ENCODE results near the gene C19orf38.
A peak's percentile ranks its signal among the peaks of the same experiment; 100 is the strongest.

Gene C19orf38, protein sequence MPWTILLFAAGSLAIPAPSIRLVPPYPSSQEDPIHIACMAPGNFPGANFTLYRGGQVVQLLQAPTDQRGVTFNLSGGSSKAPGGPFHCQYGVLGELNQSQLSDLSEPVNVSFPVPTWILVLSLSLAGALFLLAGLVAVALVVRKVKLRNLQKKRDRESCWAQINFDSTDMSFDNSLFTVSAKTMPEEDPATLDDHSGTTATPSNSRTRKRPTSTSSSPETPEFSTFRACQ

DNA sequence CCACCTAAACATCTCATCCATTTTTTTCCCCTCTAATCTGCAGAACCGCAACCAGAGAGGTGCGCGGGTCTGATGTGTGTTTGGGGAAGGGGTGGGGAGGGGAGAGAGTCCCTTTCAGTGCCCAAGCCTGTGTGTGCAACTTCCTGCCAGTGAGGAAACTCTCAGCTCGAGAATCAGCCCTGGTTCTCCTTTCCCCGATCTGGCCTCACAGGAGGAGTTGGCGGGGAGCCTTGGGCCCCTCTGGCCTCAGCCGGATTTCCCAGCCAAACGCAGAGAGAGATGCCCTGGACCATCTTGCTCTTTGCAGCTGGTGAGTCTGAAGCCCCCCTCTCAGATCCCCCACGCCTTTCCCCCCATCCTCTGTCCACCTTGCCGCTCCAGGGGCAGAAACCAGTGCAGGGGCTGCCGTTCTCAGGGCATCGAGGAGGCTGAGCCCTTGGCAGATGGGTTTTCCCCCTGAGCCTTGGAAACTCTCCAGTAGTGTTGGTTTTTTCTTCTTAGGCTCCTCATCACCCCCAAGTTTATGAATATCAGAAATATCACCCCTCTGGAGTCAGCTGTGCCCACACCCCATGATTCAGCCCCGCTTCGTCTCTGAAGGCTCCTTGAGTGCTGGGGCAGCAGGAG is at the start of gene C19orf38:
TSS of gene C19orf38 (plus strand) at position 186 of the 627 bp plus-strand sequence. CDS start at position 280, 94 bp downstream.
- DNase-seq, result no peak

DNA sequence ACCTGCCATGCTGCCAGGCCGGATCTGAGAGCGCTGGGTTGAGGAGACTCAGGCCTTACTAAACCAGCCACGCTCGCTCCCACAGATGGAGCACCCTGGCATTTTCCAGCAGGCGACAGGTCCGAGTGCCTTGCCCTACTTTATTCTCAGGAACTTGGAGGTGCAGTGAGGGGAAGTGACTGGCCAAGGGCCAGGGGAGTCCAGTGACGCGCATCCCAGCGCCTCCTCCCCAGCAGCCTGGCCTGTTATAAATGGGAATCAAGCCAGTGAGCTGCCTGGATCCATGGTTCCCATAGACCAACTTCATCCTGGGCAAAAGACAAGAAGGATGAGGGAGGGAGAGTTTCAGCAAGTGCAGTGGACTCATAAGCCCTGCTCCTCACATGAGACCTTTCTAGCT is 47.7 kb upstream of the C19orf38 start:
- DNase-seq, result no peak

DNA sequence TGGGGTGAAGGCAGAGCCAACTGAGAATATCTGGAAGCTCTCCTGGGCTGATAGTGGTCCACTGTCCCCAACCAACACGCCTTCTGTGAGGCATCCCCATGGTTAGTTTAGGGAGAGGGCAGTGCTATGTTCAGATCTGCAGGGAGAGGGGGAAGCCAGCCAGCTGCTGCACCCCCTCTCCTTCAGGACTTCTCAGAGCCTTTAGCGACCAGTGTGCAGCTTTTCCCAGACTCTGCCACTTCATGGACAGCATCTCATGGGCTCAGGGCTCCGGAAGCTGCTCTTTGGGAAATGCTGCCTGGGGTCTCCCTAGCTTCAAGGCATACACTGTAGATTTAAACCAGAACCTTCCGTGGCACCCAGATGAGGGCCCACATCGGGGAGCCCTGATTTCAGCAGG is 45.7 kb upstream of the C19orf38 start:
- no peak for DNase-seq

DNA sequence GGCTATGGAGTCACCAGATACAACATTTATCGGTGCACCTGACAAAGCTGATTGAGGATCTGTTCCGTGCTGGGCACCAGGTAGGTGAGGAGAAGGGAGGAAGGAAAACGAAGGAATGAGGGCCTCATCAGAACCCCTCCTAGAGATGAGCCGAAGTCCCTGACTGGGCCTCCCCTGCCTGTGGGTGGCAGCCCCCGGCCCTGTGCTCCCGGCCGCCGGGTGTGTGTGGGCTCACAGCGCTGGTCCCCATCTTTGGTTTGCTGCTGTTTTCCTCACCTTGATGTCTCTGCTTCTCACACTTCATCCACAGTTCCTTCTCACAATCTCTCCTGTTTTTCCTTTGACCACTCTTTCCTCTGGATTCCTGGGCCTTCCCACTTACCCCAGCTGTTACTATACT is 45.0 kb upstream of the C19orf38 start:
- DNase-seq, result no peak

DNA sequence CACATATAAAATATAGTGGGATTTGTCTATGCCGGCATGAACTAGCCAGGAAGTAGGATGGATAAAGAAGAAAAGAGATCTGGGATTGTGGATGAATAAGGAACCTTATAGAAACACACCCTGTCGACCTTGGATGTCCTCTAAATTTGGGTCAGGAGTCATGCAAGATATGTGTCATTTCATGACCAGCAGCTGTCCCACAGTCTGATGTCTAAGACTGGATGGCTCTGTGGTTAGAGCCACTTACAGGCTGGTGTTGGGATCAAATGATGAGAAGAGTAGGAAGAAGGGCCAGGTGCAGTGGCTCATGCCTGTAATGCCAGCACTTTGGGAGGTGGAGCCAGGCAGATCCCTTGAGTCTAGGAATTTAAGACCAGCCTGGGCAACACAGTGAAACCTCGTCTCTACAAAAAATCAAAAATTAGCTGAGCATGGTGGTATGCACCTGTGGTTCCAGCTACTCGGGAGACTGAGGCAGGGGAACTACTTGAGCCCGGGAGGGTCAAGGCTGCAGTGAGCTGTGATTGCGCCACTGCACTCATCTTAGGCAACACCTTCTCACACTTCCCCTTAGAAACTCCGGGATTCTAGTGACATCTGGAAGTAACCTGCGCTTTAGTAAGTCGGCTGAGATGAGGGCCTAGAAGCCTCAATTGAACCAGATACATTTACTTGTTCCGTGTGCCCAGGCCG is 43.0 kb upstream of the C19orf38 start:
- DNase-seq, result no peak

DNA sequence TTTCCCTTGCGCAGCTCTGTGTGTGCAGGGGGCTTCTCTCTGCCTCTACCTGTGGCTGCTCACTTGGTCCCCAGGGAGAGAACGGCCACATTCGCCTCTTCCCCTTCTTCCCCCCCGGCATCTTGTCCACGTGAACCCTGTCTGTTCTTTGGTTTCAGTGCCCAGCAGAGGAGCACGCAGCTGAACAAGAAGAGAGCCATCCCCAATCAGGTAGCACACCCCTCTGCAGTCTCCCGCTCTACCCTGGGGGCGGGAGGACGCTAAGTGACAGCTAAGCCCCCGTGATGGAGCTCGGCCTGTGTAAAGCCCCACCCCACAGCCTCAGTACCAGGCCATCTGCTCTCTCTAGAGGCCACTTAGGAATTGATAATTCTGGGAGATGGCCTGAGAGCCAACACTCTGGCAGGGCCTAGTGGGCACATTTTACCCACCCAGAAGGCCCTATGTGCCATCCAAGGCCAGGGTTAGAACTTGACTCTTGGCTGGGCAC is 42.4 kb upstream of the C19orf38 start:
- no peak for DNase-seq

DNA sequence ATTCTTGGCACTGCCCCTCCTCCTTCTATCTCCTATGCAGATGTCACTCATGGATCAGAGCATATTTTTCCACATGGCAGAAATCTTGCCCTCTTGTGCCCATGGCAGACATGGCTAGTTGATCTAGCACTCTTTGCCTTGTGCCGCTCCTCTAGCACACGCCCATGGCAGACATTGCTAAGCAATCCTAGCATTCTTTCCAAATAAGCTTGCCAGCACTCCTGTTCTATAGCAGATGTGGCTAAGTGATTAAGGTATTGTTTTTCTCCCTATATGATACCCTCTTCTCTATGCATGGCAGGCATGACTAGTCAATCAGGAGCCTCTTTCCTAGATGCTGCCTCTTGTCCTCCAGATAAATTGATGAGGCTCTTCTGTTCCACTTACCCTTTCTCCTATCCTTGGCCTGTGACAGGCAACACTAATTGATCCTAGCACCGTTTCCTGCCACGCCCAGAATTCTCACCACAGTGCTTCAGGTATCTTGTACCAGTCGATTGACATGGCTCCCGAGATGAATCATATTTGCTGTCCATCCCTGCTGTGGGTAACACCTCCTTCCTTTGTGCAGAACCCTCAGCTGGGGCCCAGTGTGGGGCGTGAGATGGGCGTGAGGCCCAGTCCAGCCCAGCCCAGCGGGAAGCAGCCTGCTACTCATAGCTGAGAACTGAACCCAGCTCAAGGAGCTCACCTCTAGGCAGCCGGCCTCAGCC is 39.1 kb upstream of the C19orf38 start:
- peak; percentile 43 for DNase-seq

DNA sequence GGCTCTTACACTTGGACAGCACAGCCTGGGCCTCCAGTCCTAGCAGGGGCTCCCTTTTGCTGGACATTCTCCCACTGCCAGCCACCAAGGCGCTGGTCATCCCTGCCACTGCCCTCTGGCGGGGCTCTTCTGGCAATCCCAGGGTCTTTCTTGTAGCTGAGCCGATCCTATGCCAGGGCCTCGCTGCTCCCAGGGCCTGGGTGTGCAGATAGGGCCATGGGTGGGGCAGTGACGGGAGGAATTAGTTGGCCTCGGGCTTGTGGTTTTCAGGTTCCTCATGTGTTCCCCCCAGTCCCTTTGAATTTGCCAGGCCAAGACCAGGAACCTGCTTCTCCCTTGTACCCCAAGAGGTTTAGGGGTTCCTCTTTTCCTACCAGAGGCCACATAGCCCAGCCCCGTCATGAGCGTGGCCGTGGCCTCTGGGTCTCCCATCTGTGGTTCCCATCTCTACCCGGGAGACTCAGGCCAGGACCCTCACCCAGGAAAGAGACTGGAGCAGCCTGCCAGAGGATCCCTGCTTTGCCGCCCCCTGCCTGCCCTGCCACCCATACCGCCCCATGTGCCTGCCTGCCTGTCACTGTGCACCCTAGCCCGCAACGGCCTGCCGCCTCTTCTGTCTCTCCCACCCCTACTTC is 38.4 kb upstream of the C19orf38 start:
- DNase-seq, result no peak

DNA sequence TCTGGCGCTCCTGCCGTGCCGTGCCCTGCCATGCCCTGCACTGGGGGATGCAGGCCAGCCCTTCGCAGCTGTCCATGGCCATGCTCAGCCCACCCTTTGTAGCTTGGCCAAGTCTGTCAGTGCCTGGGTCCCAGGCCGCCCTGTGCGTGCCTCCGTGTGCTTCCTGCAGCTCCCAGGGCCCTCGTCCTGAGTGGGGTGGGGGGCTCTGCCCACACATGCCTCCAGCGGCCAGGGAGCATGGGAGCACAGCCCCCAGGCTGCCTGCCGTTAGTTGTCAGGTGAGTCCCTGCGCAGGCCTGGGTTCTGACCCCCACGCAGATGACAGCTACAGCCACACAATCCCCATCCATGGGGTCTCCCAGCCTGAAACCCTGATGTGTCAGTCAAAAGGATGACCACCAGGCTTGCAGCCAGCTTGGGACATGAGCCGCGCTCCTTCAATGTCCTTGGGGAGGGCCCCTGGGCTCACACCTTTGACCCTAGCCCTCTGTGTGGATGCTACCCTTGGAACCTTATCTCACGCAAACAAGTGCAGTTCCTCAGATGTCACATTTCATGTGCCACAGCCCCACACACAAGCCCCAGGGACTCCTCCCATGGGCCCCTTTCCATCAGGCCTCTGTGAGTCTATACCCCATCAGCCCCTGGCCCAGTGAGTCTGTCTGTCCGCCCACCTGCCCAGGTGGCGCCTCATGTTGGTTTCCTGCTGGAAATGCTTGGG is 36.7 kb upstream of the C19orf38 start:
- DNase-seq, result no peak

DNA sequence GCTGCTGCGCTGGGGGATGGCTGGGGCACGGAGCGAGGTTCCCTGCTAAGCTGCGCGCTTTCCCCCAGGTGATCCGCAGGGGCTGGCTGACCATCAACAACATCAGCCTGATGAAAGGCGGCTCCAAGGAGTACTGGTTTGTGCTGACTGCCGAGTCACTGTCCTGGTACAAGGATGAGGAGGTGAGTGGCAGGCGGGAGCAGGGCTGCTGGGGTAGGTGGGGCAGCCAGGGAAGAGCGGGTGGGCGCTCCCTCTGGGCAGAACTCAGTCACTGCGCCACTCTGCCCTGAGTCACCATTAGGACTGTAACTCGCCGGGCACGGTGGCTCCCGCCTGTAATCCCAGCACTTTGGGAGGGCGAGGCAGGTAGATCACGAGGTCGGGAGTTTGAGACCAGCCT is 36.0 kb upstream of the C19orf38 start:
- DNase-seq, result no peak

DNA sequence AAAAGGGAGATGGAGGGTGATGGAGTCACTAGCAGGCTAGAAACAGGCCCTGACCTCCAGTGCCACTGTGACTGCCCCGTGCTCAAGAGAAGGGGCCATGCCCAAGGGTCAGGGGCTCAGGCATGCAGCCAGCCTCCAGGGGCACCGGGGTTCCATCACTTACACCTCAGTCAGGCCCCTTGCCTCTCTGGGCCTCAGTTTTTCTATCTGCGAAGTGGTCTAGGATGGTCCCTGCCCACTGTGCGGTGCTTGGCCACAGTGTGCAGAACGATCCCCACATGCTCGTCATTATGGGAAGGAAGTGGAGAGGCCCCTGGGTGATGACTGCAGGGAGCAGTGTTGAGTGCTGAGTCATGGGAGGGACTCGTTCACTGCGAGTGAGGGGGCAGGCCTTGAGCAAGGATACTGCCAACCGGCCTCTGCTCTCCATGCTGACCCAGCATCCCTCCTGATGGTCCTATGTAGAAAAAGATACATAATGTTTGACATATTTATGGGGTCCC is 35.3 kb upstream of the C19orf38 start:
- DNase-seq, result peak; percentile 97

DNA sequence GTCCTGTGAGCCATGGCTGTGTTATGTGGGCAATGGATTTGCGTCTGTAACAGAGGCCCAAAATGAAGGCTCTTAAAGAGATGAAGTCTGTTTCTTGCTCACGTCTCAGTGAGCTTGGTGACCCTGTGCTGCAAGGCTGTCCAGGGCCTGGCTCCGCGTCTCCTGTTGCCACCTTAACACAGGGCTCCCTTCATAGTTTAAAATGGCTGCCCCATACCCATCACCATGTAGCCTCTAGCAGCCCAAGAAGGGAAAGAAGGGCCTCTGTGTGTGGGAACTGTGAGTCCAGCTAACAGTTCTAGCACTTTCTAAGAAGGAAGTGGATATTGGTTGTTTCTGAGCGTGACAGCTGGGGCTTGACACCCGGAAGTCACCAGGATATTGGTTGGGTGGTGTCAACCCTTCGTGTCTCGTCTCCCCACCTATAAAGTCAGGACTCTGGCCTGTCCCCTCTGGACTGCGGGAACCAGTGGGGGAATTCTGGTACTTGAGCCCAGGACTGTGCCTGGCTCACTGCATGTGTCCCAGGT is 33.1 kb upstream of the C19orf38 start:
- peak; percentile 21 for DNase-seq

DNA sequence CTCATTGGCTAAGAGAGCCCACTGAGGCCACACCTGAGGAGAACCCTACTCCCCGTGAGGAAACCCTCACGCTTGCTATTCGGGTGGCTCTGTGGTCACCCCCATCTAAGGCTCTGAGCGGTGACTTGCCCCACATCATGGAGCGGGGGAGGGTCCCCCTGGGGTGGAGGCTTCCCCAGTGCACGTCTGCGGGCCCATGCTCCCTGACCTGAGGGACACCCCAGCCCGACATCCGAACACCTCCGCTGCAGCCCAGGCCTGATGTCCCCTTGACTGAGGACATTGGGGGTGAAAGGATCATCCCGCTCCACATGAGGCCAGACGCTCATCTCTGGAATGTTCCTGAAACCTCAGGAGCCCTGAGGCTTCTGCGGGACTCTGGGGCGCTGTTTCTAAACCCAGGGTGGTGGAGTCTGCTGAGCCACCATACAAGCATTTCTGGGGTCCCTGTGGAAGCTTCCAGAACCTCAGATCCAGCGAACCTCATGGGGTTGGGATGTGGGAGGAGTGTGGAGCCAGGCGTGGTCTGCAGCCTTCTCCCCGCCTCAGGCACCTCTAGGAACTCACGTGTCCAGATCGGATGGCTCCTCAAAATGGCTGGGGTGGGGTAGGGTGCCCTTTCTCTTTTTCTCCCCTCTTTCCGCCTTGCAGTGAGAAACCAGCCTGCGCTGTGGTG is 32.1 kb upstream of the C19orf38 start:
- peak; percentile 75 for DNase-seq

DNA sequence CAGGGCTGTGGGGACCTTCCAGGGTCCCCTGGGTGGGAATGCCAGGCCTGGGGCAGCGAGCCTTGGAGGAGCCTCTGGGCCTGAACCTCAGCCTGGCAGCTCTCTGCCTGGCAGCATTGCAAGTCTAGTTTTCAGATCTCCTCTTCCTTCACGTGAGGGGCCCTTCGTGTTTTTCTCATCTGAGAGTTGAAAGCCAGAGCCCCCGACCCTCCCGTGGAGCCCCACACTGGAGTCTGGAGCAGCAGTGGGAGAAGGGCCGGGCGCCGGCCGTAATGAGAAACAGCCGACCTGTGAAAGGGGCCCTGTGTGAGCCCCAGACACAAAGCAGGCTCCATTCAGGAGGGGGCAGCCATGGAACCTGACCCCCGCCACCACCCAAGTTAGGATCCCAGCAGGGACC is 31.5 kb upstream of the C19orf38 start:
- DNase-seq, result no peak

DNA sequence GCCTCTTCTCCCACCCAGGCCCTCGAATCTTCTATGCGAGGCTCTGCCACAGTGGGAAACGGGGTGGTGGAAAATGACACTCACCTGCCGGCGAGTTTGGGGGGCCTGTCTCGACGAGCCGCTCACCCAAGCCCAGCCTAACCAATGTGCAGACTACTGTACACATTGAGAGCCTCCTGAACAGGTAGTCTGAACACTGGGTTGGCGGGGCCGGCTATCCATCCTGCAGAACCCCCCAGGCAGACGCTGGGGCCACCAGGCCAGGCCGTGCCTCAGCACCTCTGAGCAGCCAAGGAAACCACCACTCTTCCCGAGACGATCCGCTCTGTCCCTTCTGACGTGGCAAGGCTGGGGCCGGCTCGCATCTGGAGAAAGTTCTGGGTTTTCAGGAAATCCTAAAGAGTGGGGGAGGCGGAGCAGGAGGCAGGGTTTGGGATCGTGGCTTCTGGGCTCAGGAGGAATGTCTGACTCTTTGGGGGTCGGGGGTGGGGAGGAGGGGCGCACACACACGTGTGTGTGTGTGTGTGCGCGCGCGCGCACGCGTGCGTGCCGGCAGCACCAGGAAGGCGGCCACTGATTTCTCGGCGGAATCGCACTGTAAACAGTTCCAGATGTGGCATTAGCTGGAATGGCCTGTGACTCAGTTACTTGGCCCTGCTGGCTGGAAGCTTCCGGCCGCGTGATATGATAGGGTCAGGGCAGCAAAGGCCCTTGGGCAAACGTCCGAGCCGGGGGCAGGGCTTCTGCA is 30.8 kb upstream of the C19orf38 start:
- peak; percentile 98 for DNase-seq

DNA sequence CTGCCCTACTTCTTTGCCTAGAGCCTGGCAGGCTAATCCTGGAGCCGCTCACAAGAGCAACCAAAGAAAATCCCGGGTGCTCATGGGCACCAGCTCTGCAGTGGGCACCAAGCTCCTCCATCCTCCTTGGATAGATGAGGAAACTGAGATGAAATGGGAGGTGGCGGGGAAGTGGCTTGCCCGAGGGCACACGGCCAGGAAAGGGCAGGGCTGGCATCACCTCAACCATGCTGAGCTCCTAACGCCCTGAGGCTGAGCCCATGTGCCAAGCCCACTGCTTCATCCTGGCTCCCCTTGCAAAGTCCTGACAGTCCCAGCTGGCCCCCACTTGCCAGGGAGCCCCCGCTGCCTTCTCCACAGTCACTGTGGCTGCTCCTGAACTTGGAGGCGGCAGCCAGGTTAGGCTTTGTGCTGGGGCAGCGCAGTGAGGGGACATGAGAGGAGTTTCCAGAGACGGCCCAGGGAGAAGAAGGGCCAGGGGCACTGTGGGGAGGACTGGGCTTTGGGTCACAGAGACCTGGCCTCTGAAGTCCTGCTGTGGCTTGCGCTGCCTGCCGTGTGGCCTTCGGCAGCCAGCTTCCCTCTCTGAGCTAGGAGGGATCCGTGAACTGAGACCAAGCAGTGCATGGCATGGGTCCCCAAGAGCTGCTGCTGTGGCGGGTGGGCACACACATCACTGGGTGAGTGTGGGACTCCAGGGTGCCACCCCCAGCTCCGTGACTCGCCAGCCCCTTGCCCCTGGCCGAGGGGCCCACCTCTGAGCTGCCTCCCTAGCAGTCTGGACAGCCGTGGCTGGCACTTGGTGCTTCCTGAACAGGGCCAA is 29.7 kb upstream of the C19orf38 start:
- peak; percentile 41 for DNase-seq

DNA sequence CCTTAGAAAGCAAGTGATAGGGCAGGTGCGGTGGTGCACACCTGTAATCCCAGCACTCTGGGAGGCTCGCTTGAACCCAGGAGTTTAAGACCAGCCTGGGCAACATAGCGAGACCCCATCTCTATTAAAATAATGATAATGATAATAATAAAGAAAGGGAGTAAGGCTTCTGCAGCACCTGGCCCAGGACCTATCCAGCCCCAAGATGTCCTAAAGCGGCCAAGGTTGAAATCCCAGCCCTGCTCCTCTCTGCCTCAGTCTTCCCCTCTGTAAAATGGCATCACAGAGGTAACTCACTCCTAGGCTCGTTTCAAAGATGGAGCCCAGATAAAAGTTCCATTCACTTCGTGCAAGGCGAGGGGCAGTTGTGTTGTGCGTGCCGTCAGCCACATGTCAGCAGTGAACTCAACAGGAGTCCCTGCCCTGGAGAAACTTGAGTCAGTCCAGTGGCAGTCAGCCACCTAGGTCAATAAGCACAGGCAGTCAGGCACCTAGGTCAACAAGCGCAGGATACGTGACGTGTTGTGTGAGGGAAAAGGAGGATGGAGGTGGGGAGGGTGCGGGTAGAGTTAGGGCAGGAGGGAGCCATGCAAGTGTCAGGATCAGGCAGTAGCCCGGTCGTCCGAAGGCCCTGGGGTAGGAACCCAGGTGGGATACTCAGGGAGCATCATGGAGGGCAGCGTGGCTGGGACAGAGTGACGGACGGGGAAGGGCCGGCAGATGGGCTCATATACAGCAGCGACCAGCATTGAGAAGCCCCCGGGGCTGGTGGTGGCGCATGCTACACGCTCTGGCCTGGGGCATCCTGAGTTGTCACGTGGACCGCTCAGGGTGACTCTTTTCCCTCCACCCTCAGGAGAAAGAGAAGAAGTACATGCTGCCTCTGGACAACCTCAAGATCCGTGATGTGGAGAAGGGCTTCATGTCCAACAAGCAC is 28.8 kb upstream of the C19orf38 start:
- DNase-seq, result no peak

DNA sequence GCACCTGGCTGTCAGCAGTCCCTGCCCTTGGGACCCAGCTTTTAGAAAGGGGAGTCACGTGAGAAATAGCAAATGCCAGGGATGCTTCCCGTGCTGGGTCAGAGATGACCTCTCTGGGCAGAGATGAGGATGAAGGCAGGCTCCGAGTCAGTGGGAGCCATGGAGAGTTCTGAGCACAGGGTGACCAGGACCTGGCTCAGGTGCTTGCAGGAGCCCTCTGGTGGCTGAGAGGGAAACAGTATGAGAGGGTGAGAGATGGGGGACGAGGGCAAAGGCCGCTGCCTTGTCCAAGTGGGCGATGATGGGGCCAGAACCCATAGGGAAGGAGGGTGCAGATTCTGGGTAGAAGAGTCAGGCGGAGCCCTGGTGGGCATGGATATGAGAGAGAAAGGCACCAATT is 28.0 kb upstream of the C19orf38 start:
- peak; percentile 33 for DNase-seq

Data from EL (cell line).